Testis (tissue), 3 donors: ENCODE measurements around the gene WBP2NL. TPM values are rescaled to one million over a fixed set of nuclear protein-coding genes. Genes with fewer than 3 reads are reported as not detected.
A peak's percentile ranks its signal among the peaks of the same experiment; 100 is the strongest.

ENCODE experiments used
- DNase-seq: peaks from one replicate; pipeline ENCODE4 v3.0.0-alpha.2; 2019
- H3K27ac ChIP-seq, 2 donors: fragments of 200-600 bp; sonication (generic); one replicate each; pipeline ENCODE4 v1.5.1; 2019
- H3K27me3 ChIP-seq: fragments of 200-600 bp; sonication (generic); one replicate; pipeline ENCODE4 v1.5.1; 2019
- H3K36me3 ChIP-seq: fragments of 200-600 bp; sonication (generic); one replicate; pipeline ENCODE4 v1.5.1; 2017; ENCODE audit warnings: low read depth; ENCODE audit errors: missing control alignments
- H3K4me1 ChIP-seq: fragments of 200-600 bp; sonication (generic); one replicate; pipeline ENCODE4 v1.5.1; 2019
- H3K4me3 ChIP-seq, 2 donors: fragments of 200-600 bp; sonication (generic); one replicate each; pipeline ENCODE4 v1.5.1; 2017 to 2019
- H3K9me3 ChIP-seq: fragments of 200-600 bp; sonication (generic); one replicate; pipeline ENCODE4 v1.5.1; 2017
- POLR2A ChIP-seq: fragments of 450-650 bp; IDR thresholded peaks from one replicate; pipeline ENCODE4 v1.6.1; 2017; ENCODE audit warnings: antibody characterized with exemption, mild to moderate bottlenecking, moderate library complexity
- WGBS, 2 donors: methylation state at CpG; one replicate each; pipeline ENCODE4 v1.1.5; 2018; 5-methylcytosine and 5-hydroxymethylcytosine counted together
- intact Hi-C: fragments of 100-400 bp; cut with DNase I; formaldehyde crosslinking; loops from one replicate; pipeline ENCODE4 v1.15.1; 2023; ENCODE audit warnings: low total_unique reads
- polyA plus RNA-seq: library from polyadenylated mRNA; stranded (reverse); fragments of 350-450 nt; fragmentation: Illumina TruSeq; extraction: RNeasy Lipid Tissue Mini Kit (QIAGEN cat#74804); gene quantifications from one replicate; pipeline ENCODE4 v1.2.3, GENCODE V29; 2014; ENCODE audit warnings: low read depth, low replicate concordance; ENCODE audit not compliant: insufficient read depth
- total RNA-seq, 2 donors: library from RNA; depleted of rRNA; stranded (reverse); fragments of >200 nt; gene quantifications; one replicate each; pipeline ENCODE4 v1.2.3, GENCODE V29; 2016
- TF ChIP-seq, protein P1 (sequence below), 3 experiments: fragments of 450-650 bp in 2 of 3; fragments of 200-600 bp in 1 of 3; sonication (generic) in 1 of 3; IDR thresholded peaks; one replicate each; pipeline ENCODE4 v1.5.1; 2016 to 2019; ENCODE audit warnings: antibody characterized with exemption in 3 of 3, mild to moderate bottlenecking in 2 of 3, moderate library complexity in 1 of 3

The WBP2NL gene
- total and polyA plus RNA-seq, 3 donors from 2014 or later, result 31.8 to 91.5 (median 90.8) TPM

DNA sequence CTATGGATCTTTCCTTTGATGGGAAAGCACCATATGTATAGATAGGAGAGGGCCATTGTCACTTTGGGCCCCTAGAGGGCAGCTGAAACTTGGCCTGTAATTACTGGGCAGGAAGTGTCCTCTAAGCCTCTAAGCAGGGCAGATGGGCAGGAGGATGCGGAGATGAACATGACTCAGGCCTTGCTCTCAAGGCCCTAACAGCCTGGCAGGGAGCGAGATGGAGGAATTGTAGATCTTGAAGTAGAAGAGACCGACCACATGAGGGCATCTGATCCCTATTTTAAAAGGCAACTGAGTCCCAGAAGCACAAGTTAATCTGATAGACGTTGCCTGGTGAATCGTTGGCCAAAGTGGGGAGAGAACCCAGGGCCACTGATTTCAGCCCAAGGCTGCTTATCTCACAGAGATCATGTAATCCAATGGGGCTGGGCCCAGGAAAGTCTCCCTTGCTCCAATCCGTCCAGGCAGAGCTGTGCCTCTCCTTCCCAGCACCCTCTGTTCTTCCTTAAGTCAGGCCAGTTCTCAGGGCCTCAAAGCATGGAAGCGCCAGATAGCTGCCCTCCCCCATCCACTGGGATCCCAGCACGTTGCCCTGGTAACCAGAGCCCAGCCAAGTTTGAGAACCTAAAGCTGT, 31.9 kb upstream of the WBP2NL start:
- peak; percentile 56 for DNase-seq
- intact Hi-C loops, result no loop called here
- H3K27ac ChIP-seq, result no peak overlapping the region

DNA sequence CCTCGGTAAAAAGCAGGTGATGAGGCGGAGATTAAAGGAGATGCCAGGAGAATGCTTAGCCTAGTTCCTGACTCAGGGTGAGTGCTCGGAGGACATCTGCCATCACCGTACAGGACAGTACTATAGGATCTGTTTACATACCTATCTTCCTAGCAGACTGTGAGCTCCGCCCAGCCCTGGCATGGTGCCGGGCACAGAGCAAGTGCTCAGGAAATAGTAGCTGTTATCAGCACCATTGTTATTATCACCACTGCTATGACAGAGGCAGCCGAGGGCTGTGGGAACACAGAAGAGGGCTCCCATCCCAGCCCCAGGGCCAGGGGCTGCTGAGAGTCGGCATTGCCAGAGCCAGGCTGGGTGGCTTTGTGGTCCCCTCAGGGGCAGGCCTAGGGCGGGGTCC, 30.0 kb upstream of the WBP2NL start:
- intact Hi-C loops, result no loop called here
- Histone ChIP-seq H3K4me3 (no peak overlapping the region), H3K4me1 (no peaks in the 10 kb centered on the region), H3K27ac (no peak overlapping the region), H3K9me3 (no peaks in the 10 kb centered on the region), H3K36me3 (no peaks in the 10 kb centered on the region), H3K27me3 (no peaks in the 10 kb centered on the region)
- DNase-seq, result peak; percentile 39
- whole genome bisulfite sequencing, 2 donors, result 60% methylated on average over 6 to 9 of the region's 9 CpGs
- TF ChIP-seq, protein P1, sequence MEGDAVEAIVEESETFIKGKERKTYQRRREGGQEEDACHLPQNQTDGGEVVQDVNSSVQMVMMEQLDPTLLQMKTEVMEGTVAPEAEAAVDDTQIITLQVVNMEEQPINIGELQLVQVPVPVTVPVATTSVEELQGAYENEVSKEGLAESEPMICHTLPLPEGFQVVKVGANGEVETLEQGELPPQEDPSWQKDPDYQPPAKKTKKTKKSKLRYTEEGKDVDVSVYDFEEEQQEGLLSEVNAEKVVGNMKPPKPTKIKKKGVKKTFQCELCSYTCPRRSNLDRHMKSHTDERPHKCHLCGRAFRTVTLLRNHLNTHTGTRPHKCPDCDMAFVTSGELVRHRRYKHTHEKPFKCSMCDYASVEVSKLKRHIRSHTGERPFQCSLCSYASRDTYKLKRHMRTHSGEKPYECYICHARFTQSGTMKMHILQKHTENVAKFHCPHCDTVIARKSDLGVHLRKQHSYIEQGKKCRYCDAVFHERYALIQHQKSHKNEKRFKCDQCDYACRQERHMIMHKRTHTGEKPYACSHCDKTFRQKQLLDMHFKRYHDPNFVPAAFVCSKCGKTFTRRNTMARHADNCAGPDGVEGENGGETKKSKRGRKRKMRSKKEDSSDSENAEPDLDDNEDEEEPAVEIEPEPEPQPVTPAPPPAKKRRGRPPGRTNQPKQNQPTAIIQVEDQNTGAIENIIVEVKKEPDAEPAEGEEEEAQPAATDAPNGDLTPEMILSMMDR (IDR thresholded peaks at IDR 0.05), result no peak
- no peak for TF ChIP-seq POLR2A

More for the DNA sequence above, 31.9 kb upstream of the WBP2NL start:
- Histone ChIP-seq H3K4me3 (no peak overlapping the region), H3K4me1 (no peaks in the 10 kb centered on the region), H3K36me3 (no peaks in the 10 kb centered on the region), H3K27me3 (no peaks in the 10 kb centered on the region), H3K9me3 (no peaks in the 10 kb centered on the region)
- no peak for TF ChIP-seq POLR2A
- TF ChIP-seq, protein P1 (IDR thresholded peaks at IDR 0.05), result peak in 1 of 3 experiments; percentile 28
- WGBS, 2 donors, result 43 to 57% methylated on average over 8 of the region's 8 CpGs

DNA sequence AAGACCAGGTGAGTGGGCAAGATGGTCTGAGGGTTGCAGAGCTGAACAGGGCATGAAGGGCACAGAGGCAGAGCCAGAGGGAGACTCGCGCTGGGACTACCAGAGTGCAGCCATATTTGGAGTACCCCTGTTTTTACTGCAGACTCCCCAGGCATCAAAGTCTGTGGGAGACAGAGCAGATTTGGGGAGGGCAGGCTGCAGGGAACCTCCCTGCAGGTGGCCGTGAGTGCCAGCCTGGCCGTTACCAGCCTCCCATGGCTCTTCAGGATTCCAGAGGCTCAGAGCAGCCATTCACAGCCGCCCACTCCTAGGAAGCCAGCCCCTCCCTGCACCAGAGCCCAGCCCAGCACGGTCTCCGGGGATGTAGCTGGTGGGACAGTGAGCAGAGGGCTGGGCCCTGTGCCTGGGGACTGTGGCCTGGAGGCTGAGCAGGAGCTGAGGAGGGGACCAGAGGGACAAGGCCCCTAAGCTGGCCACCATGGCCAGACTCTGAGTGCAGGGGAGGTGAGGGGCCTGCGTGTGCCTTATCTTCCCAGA, 29.4 kb upstream of the WBP2NL start, which contains the start of gene SEPTIN3:
TSS of gene SEPTIN3 (plus strand) at position 334 of the 537 bp plus-strand sequence. CDS start 2,050 bp downstream, outside the sequence.
- Histone ChIP-seq H3K9me3 (no peaks in the 10 kb centered on the region), H3K36me3 (no peaks in the 10 kb centered on the region), H3K4me1 (no peaks in the 10 kb centered on the region), H3K27ac (no peak within 1 kb of the TSS), H3K27me3 (no peaks in the 10 kb centered on the region), H3K4me3 (no peak within 1 kb of the TSS)
- intact Hi-C loops, result no loop called here
- TF ChIP-seq POLR2A, result no peak
- TF ChIP-seq, protein P1 (IDR thresholded peaks at IDR 0.05), result no peak
- DNase-seq, result no peak
- WGBS, 2 donors, result 73 to 86% methylated on average over 4 to 8 of the region's 8 CpGs

DNA sequence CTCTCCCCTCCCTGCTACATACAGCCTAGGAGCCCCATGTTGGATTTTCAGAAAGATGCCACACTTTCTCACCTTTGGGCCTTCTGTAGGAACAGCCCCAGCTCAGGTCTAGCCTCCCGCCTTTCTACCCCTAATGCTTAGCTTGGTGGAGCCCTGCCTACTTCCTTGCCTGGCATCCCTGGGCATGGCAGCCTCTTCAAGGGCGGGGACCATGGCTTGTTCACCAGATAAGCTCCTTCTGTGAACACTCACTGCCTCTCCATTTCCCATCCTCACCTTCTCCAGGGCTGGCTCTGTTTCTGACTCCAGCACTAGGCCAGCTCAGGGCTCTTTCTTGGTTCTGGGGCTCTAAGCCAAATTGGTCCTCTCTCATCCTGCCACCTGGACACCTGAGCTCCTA, 28.0 kb upstream of the WBP2NL start:
- Histone ChIP-seq H3K4me1 (no peaks in the 10 kb centered on the region), H3K27me3 (no peaks in the 10 kb centered on the region), H3K9me3 (no peaks in the 10 kb centered on the region), H3K36me3 (no peaks in the 10 kb centered on the region), H3K27ac (no peak overlapping the region), H3K4me3 (no peak overlapping the region)
- 96 to 100% methylated on average over 2 of the region's 2 CpGs for WGBS, 2 donors
- DNase-seq, result no peak
- TF ChIP-seq, protein P1 (IDR thresholded peaks at IDR 0.05), result no peak
- no peak for TF ChIP-seq POLR2A
- intact Hi-C loops, result no loop called here

DNA sequence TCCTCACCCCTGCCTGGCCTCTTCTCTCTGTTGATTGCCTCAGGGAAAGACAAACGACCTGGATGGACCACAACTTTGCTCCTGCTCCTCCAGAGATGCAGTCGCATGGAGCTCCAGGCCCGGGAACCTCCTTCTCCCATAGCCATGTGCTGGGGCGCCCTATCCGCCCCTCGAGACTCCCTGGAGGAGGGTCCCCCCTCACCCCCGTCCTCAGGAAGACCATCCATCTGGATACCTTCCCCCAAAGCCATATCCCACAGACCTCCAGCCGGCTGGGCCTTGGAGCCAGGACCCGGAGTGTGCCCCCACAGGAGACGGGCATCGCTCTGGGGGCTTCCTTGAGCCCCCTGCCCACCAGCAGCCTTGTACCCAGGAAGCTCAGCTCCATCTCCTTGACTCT, 27.2 kb upstream of the WBP2NL start:
- intact Hi-C loops, result no loop called here
- no peak for TF ChIP-seq POLR2A
- TF ChIP-seq, protein P1 (IDR thresholded peaks at IDR 0.05), result no peak
- 88 to 89% methylated on average over 8 to 11 of the region's 11 CpGs for WGBS, 2 donors
- DNase-seq, result no peak
- Histone ChIP-seq H3K27me3 (no peaks in the 10 kb centered on the region), H3K27ac (no peak overlapping the region), H3K9me3 (no peaks in the 10 kb centered on the region), H3K36me3 (no peaks in the 10 kb centered on the region), H3K4me3 (no peak overlapping the region), H3K4me1 (no peaks in the 10 kb centered on the region)
